Activated CD8-positive, alpha-beta T cell treated with anti-CD3 and anti-CD28 coated beads for 36 hours (primary cell): Measurements from ENCODE around the gene PRKCQ. TPM values are rescaled to one million over a fixed set of nuclear protein-coding genes. Genes with fewer than 3 reads are reported as not detected.

ENCODE experiments used
- ATAC-seq: fragments of 200-7000 bp; cut with Tn5 transposase; one replicate; pipeline ENCODE4 v1.10.0; 2021; ENCODE audit warnings: mild to moderate bottlenecking, moderate library complexity
- CTCF ChIA-PET: fragments of 350-600 bp; sonication (Branson Sonifier 250); formaldehyde crosslinking; loops from one replicate; lab custom pipeline; 2021; ENCODE audit warnings: antibody characterized with exemption; lab: Charles Lee
- POLR2A ChIA-PET: fragments of 350-600 bp; sonication (Branson Sonifier 250); formaldehyde crosslinking; loops from one replicate; lab custom pipeline; 2021; ENCODE audit warnings: antibody characterized with exemption; lab: Charles Lee
- DNase-seq: peaks from one replicate; pipeline ENCODE4 v3.0.0-alpha.2; 2020
- H3K27ac Mint-ChIP-seq: one replicate; pipeline ENCODE4 v1.8.0; 2021; ENCODE audit warnings: mild to moderate bottlenecking, mixed read lengths
- H3K27me3 Mint-ChIP-seq: one replicate; pipeline ENCODE4 v1.8.0; 2021; ENCODE audit warnings: mixed read lengths
- H3K36me3 Mint-ChIP-seq: one replicate; pipeline ENCODE4 v1.8.0; 2021; ENCODE audit warnings: low read depth, mixed read lengths
- H3K4me1 Mint-ChIP-seq: one replicate; pipeline ENCODE4 v1.8.0; 2021; ENCODE audit warnings: low read depth, mixed read lengths
- H3K4me3 Mint-ChIP-seq: one replicate; pipeline ENCODE4 v1.8.0; 2021; ENCODE audit warnings: mild to moderate bottlenecking, moderate library complexity, mixed read lengths
- H3K9me3 Mint-ChIP-seq: one replicate; pipeline ENCODE4 v1.8.0; 2021; ENCODE audit warnings: mixed read lengths
- intact Hi-C: fragments of 100-400 bp; cut with micrococcal nuclease; formaldehyde crosslinking; loops from one replicate; pipeline ENCODE4 v1.10.0; 2022
- total RNA-seq, 2 experiments: library from RNA; stranded (reverse); gene quantifications; one replicate each; pipeline ENCODE4 v1.2.3, GENCODE V29; 2021
- TF ChIP-seq, protein P1 (sequence below): fragments of 200-600 bp; IDR thresholded peaks from one replicate; pipeline ENCODE4 v1.8.0; 2022; ENCODE audit warnings: antibody characterized with exemption, mild to moderate bottlenecking

The PRKCQ gene
- total RNA-seq, 2 experiments from 2014 or later = 46.3 to 47.1 TPM

DNA sequence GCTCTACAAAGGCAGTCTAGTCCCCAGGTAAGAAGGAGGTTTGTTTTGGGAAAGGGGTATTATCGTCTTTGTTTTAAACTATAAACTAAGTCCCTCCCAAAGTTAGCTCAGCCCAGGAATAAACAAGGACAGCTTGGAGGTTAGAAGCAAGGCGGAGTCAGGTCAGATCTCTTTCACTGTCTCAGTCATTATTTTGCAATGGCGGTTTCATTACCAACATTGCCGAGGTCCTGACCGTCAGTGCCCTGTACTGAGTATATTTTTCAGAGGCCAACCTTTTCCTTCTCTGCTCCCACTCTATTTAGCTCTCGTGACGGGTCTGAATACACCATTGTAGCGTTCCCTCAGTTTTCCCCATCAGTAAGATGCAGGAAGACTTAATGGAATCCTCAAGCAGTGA is 184.5 kb downstream of the PRKCQ start:
- DNase-seq (no peak), ATAC-seq (no peak)
- Mint-ChIP-seq H3K36me3 (peaks cover 7% of the 10 kb centered on the region), H3K4me3 (no peak overlapping the region), H3K9me3 (peaks cover 5% of the 10 kb centered on the region), H3K4me1 (peaks cover 11% of the 10 kb centered on the region), H3K27me3 (no peaks in the 10 kb centered on the region), H3K27ac (no peak overlapping the region)
- CTCF ChIA-PET = interaction anchor here (0.8 to 8.8 kb wide), 4 partner anchors 6 to 195 kb away, joined by 3 to 150 read pairs (median 24); partner anchors contain the start of gene PFKFB3
- POLR2A ChIA-PET = no interaction called here
- intact Hi-C loops = no loop called here
- TF ChIP-seq, protein P1, sequence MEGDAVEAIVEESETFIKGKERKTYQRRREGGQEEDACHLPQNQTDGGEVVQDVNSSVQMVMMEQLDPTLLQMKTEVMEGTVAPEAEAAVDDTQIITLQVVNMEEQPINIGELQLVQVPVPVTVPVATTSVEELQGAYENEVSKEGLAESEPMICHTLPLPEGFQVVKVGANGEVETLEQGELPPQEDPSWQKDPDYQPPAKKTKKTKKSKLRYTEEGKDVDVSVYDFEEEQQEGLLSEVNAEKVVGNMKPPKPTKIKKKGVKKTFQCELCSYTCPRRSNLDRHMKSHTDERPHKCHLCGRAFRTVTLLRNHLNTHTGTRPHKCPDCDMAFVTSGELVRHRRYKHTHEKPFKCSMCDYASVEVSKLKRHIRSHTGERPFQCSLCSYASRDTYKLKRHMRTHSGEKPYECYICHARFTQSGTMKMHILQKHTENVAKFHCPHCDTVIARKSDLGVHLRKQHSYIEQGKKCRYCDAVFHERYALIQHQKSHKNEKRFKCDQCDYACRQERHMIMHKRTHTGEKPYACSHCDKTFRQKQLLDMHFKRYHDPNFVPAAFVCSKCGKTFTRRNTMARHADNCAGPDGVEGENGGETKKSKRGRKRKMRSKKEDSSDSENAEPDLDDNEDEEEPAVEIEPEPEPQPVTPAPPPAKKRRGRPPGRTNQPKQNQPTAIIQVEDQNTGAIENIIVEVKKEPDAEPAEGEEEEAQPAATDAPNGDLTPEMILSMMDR = no peak

DNA sequence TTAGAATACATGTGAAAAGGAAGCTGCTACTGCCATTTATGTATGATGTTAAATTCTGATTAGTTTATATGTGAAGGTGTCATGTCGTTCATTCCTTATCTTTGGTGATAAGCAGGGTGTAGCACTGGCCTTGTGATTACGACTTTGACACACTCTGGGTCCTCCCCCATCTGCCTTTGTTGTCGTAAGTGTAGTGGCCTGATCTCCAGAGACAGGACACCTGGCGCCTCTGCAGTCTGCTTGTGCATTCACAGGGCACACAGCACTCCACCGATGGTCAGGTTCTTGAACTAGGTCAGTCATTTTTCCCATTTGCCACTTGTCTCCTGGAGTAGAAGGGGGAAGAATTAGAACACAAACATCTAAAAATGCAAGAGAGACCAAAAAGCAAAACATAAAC is 186.0 kb downstream of the PRKCQ start:
- ChIA-PET POLR2A (no interaction called here), CTCF (interaction anchor here (0.7 to 5.8 kb wide), 4 partner anchors 8 to 159 kb away, joined by 3 to 44 read pairs (median 4); no protein-coding TSS in a partner anchor)
- no peak for ATAC-seq

DNA sequence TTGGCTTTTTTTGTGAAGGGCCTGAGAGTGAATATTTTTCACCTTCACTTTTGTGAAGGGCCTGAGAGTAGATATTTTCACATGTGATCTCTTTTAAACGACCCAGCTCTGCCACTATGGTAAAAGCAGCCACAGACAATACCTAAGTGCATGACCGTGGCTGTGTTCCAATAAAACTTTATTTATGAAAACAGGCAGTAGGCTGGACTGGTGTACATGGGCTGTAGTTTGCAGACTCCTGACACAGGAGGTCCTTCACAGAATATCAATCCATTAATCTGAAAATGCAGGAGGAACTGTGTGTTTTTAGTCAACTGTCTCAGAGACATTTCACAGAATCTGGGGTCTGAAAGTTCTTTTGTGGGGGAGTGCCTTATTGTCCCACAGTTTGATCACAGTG is 186.9 kb downstream of the PRKCQ start:
- ChIA-PET POLR2A (no interaction called here), CTCF (interaction anchor here (0.7 to 5.8 kb wide), 3 partner anchors 9 to 158 kb away, joined by 3 to 44 read pairs (median 5); no protein-coding TSS in a partner anchor)
- ATAC-seq (no peak), DNase-seq (no peak)
- Mint-ChIP-seq H3K9me3 (peaks cover 21% of the 10 kb centered on the region), H3K4me3 (no peak overlapping the region), H3K27ac (no peak overlapping the region), H3K36me3 (peaks cover 21% of the 10 kb centered on the region), H3K27me3 (no peaks in the 10 kb centered on the region), H3K4me1 (peaks cover 13% of the 10 kb centered on the region)
- intact Hi-C loops = no loop called here
- TF ChIP-seq, protein P1 = no peak

More for the DNA sequence above, 186.0 kb downstream of the PRKCQ start:
- H3K4me1 Mint-ChIP-seq = peaks cover 7% of the 10 kb centered on the region
- H3K27ac Mint-ChIP-seq = no peak overlapping the region
- intact Hi-C loops = no loop called here
- TF ChIP-seq, protein P1 = no peak
- peaks cover 17% of the 10 kb centered on the region for H3K9me3 Mint-ChIP-seq
- peaks cover 19% of the 10 kb centered on the region for H3K36me3 Mint-ChIP-seq
- no peaks in the 10 kb centered on the region for H3K27me3 Mint-ChIP-seq
- no peak overlapping the region for H3K4me3 Mint-ChIP-seq
- DNase-seq = no peak

DNA sequence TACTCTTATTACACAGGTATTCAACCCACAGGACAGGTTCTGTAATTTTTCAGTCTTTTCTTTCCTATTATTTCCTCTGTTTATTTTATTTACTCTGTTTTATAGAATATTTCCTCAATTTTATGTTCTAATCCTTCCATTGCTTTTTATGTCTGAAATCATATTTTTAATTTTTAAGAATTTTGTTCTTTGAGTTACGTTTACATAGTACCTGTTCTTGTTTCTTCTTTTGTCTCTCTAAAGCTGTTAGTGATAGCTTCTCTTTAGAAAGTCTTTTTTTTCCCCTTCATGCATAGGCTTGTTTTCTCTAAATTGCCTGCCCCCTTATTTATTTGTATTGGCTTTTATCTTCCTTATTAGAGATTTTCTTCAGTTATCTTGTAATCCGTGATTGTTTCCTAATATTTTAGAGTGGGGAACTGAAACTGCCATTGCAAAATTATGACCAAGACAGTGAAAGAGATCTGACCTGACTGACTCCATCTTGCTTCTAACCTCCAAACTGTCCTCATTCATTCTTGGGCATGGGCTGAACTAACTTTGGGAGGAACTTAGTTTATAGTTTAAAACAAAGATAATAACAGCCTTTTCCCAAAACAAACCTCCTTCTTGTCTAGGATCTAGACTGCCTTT is 189.7 kb downstream of the PRKCQ start:
- Mint-ChIP-seq H3K36me3 (peaks cover 21% of the 10 kb centered on the region), H3K4me1 (peaks cover 19% of the 10 kb centered on the region), H3K27ac (no peak overlapping the region), H3K27me3 (no peaks in the 10 kb centered on the region), H3K9me3 (peaks cover 21% of the 10 kb centered on the region), H3K4me3 (no peak overlapping the region)
- TF ChIP-seq, protein P1 = no peak
- POLR2A ChIA-PET = interaction anchor here (1.5 to 1.6 kb wide), 2 partner anchors 15 to 22 kb away, joined by 3 to 4 read pairs; no protein-coding TSS in a partner anchor
- CTCF ChIA-PET = interaction anchor here (1.2 to 5.8 kb wide), 3 partner anchors 12 to 217 kb away, joined by 3 to 44 read pairs (median 7); partner anchors contain the start of gene PFKFB3
- intact Hi-C loops = no loop called here
- DNase-seq (no peak), ATAC-seq (no peak)
